HepG2 (cell line): ENCODE data around the gene KCNQ5.

Source experiments
- ATF1 ChIP-seq: IDR thresholded peaks from 2 replicates; pipeline ENCODE4 v1.6.1; 2016; ENCODE audit warnings: mild to moderate bottlenecking, control low read depth
- EP300 ChIP-seq, 3 experiments: sonication (generic) in 1 of 3; formaldehyde crosslinking in 1 of 3; IDR thresholded peaks; 2 replicates each; pipeline versions ENCODE4 v1.5.1 to v1.6.1; 2011 to 2020; ENCODE audit warnings: low read depth in 2 of 3, low read length in 2 of 3, borderline replicate concordance in 1 of 3, improper control_type of control experiment in 1 of 3, mild to moderate bottlenecking in 1 of 3, missing genetic modification reagents in 1 of 3, moderate library complexity in 1 of 3
- EZH2 ChIP-seq: conservative IDR thresholded peaks from 2 replicates; pipeline ENCODE4 v1.6.1; 2012; ENCODE audit warnings: mild to moderate bottlenecking, low read depth, low read length, moderate library complexity
- MATR3 ChIP-seq: sonication (generic); formaldehyde crosslinking; IDR thresholded peaks from 2 replicates; pipeline ENCODE4 v1.4.0; 2020; ENCODE audit warnings: missing genetic modification reagents
- MIER3 ChIP-seq: IDR thresholded peaks from 2 replicates; pipeline ENCODE4 v1.6.1; 2016; ENCODE audit warnings: missing compliant biosample characterization, borderline replicate concordance
- POLR2A ChIP-seq, 2 experiments: IDR thresholded peaks; 2 replicates each; pipeline ENCODE4 v1.6.1; 2011; ENCODE audit warnings: low read depth in 2 of 2, low read length in 2 of 2, mild to moderate bottlenecking in 1 of 2, moderate library complexity in 1 of 2; ENCODE audit not compliant: insufficient read depth in 1 of 2
- PRDM10 ChIP-seq: sonication (generic); formaldehyde crosslinking; IDR thresholded peaks from 2 replicates; pipeline ENCODE4 v1.4.0; 2020; ENCODE audit warnings: low read depth, missing genetic modification reagents
- TEF ChIP-seq: sonication (generic); formaldehyde crosslinking; IDR thresholded peaks from 2 replicates; pipeline ENCODE4 v1.5.0; 2020; ENCODE audit warnings: missing genetic modification reagents
- ZNF598 ChIP-seq: sonication (generic); formaldehyde crosslinking; IDR thresholded peaks from 2 replicates; pipeline ENCODE4 v1.5.1; 2020; ENCODE audit warnings: mild to moderate bottlenecking, missing genetic modification reagents, borderline replicate concordance
- ZNF780A ChIP-seq: sonication (generic); formaldehyde crosslinking; IDR thresholded peaks from 2 replicates; pipeline ENCODE4 v1.8.0; 2022; ENCODE audit warnings: mild to moderate bottlenecking, missing genetic modification reagents, moderate library complexity
- TF ChIP-seq, protein P1 (sequence below): sonication (generic); formaldehyde crosslinking; IDR thresholded peaks from 2 replicates; pipeline ENCODE4 v1.5.0; 2020; ENCODE audit warnings: mild to moderate bottlenecking, missing genetic modification reagents, moderate library complexity
- TF ChIP-seq, protein P2 (sequence below): sonication (generic); formaldehyde crosslinking; IDR thresholded peaks from 2 replicates; pipeline ENCODE4 v1.4.0; 2020; ENCODE audit warnings: mild to moderate bottlenecking, missing genetic modification reagents
- TF ChIP-seq, protein P3 (sequence below): sonication (generic); formaldehyde crosslinking; IDR thresholded peaks from 2 replicates; pipeline ENCODE4 v1.8.1; 2023; ENCODE audit warnings: missing genetic modification reagents, inconsistent platforms, borderline replicate concordance

- TF ChIP-seq, protein P1, sequence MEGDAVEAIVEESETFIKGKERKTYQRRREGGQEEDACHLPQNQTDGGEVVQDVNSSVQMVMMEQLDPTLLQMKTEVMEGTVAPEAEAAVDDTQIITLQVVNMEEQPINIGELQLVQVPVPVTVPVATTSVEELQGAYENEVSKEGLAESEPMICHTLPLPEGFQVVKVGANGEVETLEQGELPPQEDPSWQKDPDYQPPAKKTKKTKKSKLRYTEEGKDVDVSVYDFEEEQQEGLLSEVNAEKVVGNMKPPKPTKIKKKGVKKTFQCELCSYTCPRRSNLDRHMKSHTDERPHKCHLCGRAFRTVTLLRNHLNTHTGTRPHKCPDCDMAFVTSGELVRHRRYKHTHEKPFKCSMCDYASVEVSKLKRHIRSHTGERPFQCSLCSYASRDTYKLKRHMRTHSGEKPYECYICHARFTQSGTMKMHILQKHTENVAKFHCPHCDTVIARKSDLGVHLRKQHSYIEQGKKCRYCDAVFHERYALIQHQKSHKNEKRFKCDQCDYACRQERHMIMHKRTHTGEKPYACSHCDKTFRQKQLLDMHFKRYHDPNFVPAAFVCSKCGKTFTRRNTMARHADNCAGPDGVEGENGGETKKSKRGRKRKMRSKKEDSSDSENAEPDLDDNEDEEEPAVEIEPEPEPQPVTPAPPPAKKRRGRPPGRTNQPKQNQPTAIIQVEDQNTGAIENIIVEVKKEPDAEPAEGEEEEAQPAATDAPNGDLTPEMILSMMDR (CRISPR knock-in tag): no peak
- TF ChIP-seq, protein P2, sequence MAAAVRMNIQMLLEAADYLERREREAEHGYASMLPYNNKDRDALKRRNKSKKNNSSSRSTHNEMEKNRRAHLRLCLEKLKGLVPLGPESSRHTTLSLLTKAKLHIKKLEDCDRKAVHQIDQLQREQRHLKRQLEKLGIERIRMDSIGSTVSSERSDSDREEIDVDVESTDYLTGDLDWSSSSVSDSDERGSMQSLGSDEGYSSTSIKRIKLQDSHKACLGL: no peak
- no peak for TF ChIP-seq POLR2A (IDR thresholded peaks at IDR 0.05; ENCODE audit: insufficient read depth in 1 of 2, low read depth in 2 of 2, low read length in 2 of 2)
- TF ChIP-seq PRDM10 (CRISPR knock-in tag): no peak
- TF ChIP-seq ATF1 (CRISPR knock-in tag): no peak
- no peak for TF ChIP-seq TEF (CRISPR knock-in tag)
- no peak for TF ChIP-seq MIER3 (CRISPR knock-in tag)
- TF ChIP-seq EZH2: no peak
- TF ChIP-seq MATR3: no peak
- TF ChIP-seq, protein P3, sequence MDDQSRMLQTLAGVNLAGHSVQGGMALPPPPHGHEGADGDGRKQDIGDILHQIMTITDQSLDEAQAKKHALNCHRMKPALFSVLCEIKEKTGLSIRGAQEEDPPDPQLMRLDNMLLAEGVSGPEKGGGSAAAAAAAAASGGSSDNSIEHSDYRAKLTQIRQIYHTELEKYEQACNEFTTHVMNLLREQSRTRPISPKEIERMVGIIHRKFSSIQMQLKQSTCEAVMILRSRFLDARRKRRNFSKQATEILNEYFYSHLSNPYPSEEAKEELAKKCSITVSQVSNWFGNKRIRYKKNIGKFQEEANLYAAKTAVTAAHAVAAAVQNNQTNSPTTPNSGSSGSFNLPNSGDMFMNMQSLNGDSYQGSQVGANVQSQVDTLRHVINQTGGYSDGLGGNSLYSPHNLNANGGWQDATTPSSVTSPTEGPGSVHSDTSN: no peak
- TF ChIP-seq ZNF598 (CRISPR knock-in tag): no peak
- TF ChIP-seq ZNF780A (CRISPR knock-in tag): no peak
- TF ChIP-seq EP300 (IDR thresholded peaks at IDR 0.05; ENCODE audit: low read depth in 2 of 2, low read length in 2 of 2): no peak
- TF ChIP-seq EP300 (CRISPR knock-in tag; IDR thresholded peaks at IDR 0.05; ENCODE audit: borderline replicate concordance): no peak
Observed at GRCh38 chr6:73177221-73177944, 555.5 kb downstream of the KCNQ5 start.
